Stimulated activated CD8-positive, alpha-beta memory T cell treated with anti-CD3 and anti-CD28 coated beads, Interleukin-7, amount 100 ng/mL, for 4 hours (primary cell): ENCODE measurements around the gene IL16.
"Not testable (repeated sequence)": the region's sequence is repeated elsewhere in the genome, so short reads cannot be mapped to it uniquely, and the experiment has no call there.

Experiments
- DNase-seq, 2 donors: peaks; one replicate each; pipeline ENCODE4 v3.0.0-alpha.2; 2020; ENCODE audit warnings: low read depth in 2 of 2

Gene IL16

GRCh38 chr15:81337713-81338157, 141.1 kb downstream of the IL16 start:
- DNase-seq, result no peak

- no peak for DNase-seq
Measured at GRCh38 chr15:81338170-81339007, 141.7 kb downstream of the IL16 start.

GRCh38 chr15:81339321-81339720, 142.6 kb downstream of the IL16 start:
- DNase-seq, result no peak

- DNase-seq, result no peak
Measured at GRCh38 chr15:81339851-81340250, 143.2 kb downstream of the IL16 start.

GRCh38 chr15:81341351-81341750, 144.7 kb downstream of the IL16 start:
- DNase-seq, result no peak

GRCh38 chr15:81343371-81343770, 146.7 kb downstream of the IL16 start:
- DNase-seq, result no peak

GRCh38 chr15:81346611-81347010, 149.9 kb downstream of the IL16 start:
- DNase-seq, result no peak

- no peak for DNase-seq
Measured at GRCh38 chr15:81347910-81348309, 151.2 kb downstream of the IL16 start.

- DNase-seq, result not testable (repeated sequence)
Measured at GRCh38 chr15:81348691-81349090, 152.0 kb downstream of the IL16 start.

GRCh38 chr15:81349271-81349670, 152.6 kb downstream of the IL16 start:
- DNase-seq, result no peak

- no peak for DNase-seq
Measured at GRCh38 chr15:81351651-81352050, 155.0 kb downstream of the IL16 start.

- no peak for DNase-seq
Measured at GRCh38 chr15:81356252-81356651, 159.6 kb downstream of the IL16 start.

GRCh38 chr15:81357180-81357686, 160.6 kb downstream of the IL16 start:
- no peak for DNase-seq

- no peak for DNase-seq
Measured at GRCh38 chr15:81358248-81358647, 161.6 kb downstream of the IL16 start.

GRCh38 chr15:81360491-81360890, 163.8 kb downstream of the IL16 start:
- DNase-seq, result no peak

GRCh38 chr15:81361891-81362290, 165.2 kb downstream of the IL16 start:
- DNase-seq, result no peak

- no peak for DNase-seq
Measured at GRCh38 chr15:81362790-81363189, 166.1 kb downstream of the IL16 start.

- DNase-seq, result no peak
Measured at GRCh38 chr15:81363276-81363675, 166.6 kb downstream of the IL16 start.
